HG03558 (cell line): ENCODE results near the gene ASPRV1.
"Not testable (repeated sequence)": the region's sequence is repeated elsewhere in the genome, so short reads cannot be mapped to it uniquely, and the experiment has no call there.

ENCODE experiments used
- ATAC-seq: cut with Tn5 transposase; IDR thresholded peaks from one replicate; pipeline ENCODE4 v1.9.1; 2021; ENCODE audit warnings: moderate number of reproducible peaks; ENCODE audit not compliant: unreplicated experiment; ENCODE audit errors: extremely low read depth

ASPRV1 gene

DNA sequence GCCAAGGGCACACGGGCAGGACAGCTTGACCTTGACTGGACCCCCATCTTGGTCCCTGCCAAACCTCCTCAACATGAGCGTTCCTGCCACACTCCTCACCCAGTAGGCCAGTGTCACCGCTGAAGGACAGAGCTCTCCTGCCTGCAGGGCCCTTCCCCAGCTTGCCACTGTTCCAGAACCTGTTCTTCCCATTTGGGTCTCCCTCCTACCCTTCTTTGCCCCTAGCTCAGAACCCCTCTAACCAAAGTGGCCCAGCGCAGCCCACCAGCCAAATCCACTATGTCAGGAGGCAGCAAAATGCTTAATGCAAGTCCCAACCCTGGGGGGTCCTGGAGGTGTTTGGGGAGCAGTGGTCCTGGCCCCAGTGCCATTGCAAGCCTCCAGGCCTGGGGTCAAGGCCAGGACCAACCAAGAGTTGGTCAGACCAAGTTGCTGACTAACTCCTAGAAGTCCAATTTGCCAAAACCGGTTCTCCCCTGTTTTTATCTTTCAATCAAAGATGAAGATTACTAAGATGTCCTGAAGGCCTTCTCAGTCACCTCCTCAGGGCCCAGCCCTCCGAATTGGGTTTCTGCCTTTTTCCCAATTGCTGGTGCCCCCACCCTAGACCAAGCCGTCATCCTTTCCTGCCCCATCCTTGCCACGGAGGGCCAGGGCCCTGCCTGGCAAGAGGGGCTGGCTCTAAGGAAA lies 4.5 kb upstream of the ASPRV1 start:
- no peak for ATAC-seq

GRCh38 chr2:69964353-69964841 lies 3.0 kb upstream of the ASPRV1 start:
- no peak for ATAC-seq

GRCh38 chr2:69962986-69963730 lies 1.7 kb upstream of the ASPRV1 start:
- ATAC-seq: no peak

- no peak for ATAC-seq
These were observed 610 bp downstream of the ASPRV1 start for GRCh38 chr2:69960821-69961220.

GRCh38 chr2:69959425-69959824 lies 2.0 kb downstream of the ASPRV1 start:
- no peak for ATAC-seq

DNA sequence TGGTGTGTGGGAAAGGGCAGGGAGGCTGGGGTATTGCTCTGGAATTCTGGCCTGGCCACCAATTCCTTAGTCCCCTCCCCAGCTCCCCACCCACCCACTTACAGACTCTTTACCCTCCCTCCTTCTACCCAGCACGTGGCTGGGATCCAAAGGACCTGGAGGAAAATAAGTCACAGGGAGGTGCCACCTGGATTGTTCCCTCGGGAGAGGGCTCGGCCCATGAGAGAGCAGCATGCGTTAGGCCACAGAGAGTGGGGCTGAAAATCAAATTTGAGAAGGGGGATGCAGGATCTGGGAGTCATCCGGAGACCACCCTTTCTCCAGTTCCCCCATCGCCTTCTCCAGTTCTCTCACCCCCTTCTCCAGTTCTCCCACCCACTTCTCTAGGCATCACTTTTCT lies 3.0 kb downstream of the ASPRV1 start:
- ATAC-seq: no peak

GRCh38 chr2:69957965-69958364 lies 3.5 kb downstream of the ASPRV1 start:
- no peak for ATAC-seq

GRCh38 chr2:69956475-69956979 lies 4.9 kb downstream of the ASPRV1 start:
- no peak for ATAC-seq

DNA sequence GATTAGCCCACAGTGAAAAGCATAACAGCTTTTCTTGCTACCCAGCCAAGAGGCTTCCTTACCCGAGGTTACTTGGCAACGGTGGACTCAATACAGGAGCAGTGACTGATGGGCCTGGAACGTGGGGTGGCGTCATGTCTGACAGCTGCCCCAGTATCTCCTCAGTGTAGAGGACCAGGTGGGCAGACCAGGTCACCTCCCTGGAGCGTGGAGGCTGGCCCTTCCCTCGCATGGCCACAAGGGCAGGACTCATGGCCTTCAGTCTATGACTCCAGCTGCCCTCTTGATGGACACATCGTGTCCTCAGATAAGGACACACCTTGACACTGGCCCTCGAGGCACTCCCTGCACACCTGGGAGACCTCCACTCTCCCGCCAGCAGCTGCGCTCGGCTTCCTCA lies 6.4 kb downstream of the ASPRV1 start:
- no peak for ATAC-seq

DNA sequence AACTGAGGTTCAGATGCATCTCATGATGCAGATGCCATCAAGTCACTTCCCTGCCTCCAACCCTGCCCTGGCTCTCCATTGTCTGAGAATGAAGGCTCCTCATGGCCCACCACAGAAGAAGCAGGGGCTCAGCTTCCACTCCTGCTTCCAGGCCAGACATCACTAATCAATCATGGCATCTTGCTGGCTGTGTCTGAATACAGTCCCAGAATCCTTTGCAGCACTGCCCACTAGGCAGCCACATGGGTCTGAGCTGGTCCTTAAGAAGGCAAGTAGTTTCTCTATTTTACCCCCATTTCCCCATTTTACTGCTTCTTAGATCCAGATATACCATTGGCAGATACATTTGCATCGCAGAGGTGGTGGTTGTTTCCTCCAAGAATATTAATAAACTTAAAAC lies 7.3 kb downstream of the ASPRV1 start:
- ATAC-seq: no peak

- no peak for ATAC-seq
These were observed 8.9 kb downstream of the ASPRV1 start for GRCh38 chr2:69952336-69953115.

DNA sequence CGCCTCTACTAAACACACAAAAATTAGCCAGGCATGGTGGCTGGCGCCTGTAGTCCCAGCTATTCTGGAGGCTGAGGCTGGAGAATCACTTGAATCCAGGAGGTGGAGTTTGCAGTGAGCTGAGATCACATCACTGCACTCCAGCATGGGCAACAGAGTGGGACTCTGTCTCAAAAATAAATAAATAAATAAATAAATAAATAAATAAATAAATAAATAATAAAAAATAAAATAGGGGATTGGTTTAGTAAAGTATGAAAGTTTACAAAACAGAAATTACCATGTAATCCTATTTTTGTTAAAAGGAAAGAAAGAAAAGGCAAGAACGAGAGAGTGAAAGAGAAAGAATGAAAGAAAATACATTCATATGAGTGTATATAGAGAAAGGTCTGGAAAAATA lies 10.8 kb downstream of the ASPRV1 start:
- not testable (repeated sequence) for ATAC-seq

GRCh38 chr2:69950241-69950640 lies 11.2 kb downstream of the ASPRV1 start:
- no peak for ATAC-seq

DNA sequence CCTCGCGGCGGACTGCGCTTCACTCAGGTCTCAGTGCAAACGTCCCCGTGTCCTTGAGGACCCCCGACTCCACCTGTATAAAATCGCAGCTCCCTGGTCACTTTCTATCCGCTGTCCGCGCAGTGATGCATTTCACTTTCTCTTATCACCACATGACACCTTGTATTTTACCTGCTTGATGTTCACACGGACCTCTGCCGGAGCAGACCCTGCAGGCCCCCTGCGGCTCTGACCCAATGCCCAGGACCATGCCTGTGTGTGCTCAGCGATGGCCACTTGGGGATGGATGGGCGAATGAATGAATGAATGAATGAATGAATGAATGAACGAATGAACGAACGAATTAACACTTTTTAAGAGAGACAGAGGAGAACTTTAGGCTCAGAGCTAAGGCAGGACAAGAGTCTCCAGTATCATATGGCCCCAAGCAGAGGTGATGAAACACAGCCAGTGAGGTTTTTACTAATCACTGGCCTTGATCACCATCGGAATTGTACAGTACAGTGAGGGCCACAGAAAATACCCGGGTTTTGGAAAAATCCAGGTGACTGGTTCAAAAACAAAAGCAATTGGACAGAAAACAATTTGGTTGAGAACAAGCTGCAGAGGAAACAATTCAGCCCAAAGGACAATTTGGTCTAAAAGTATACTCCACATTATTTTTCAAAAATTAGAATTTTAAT lies 12.3 kb downstream of the ASPRV1 start:
- no peak for ATAC-seq

GRCh38 chr2:69948032-69948962 lies 13.1 kb downstream of the ASPRV1 start:
- ATAC-seq: no peak

- no peak for ATAC-seq
These were observed 14.0 kb downstream of the ASPRV1 start for GRCh38 chr2:69947325-69947931.

- ATAC-seq: no peak
These were observed 14.8 kb downstream of the ASPRV1 start for GRCh38 chr2:69946351-69947324.

GRCh38 chr2:69945941-69946340 lies 15.5 kb downstream of the ASPRV1 start:
- ATAC-seq: no peak
